ENCODE measurements around the gene FLNB. TPM values are rescaled to one million over a fixed set of nuclear protein-coding genes. Genes with fewer than 3 reads are reported as not detected.
A peak's percentile ranks its signal among the peaks of the same experiment; 100 is the strongest.

Gene FLNB
- total and polyA plus RNA-seq, 2 of the 4 experiments (the other 2 are of a cell fraction): 78.0 to 136 TPM

GRCh38 chr3:57999417-58000115 lies 8.7 kb upstream of the FLNB start:
- Histone ChIP-seq H3K79me1 (ENCODE audit: low read depth in 1 of 2, low read length in 2 of 2) (no peaks in the 10 kb centered on the region), H3K56ac (ENCODE audit: extremely low read depth, insufficient read depth, low read length) (no peak overlapping the region), H3K9ac (ENCODE audit: low read depth, low read length) (no peak overlapping the region), H2BK5ac (ENCODE audit: low read depth, low read length, poor library complexity, severe bottlenecking) (no peak overlapping the region), H3K23ac (ENCODE audit: low read depth, low read length) (no peak overlapping the region), H4K20me1 (ENCODE audit: insufficient read depth, low read length) (no peaks in the 10 kb centered on the region), H4K5ac (ENCODE audit: low read depth, low read length) (no peak overlapping the region), H3K27me3 (ENCODE audit: control insufficient read depth, insufficient read depth, low read length) (no peaks in the 10 kb centered on the region), H2BK15ac (ENCODE audit: low read depth, low read length) (0 out of 3 replicates have a peak overlapping the region, but pooled peaks have one; percentile 16), H4K91ac (ENCODE audit: insufficient read depth, low read depth, low read length) (no peak overlapping the region), H2AK9ac (replicated peaks; ENCODE audit: low read depth, low read length, poor library complexity) (no peak overlapping the region), H3K4me2 (ENCODE audit: low read depth, low read length) (no peak overlapping the region), H4K8ac (ENCODE audit: low read depth in 2 of 2, low read length in 2 of 2) (no peak overlapping the region), H2AFZ (replicated peaks; ENCODE audit: low read length, poor library complexity) (no peak overlapping the region), H3K4me1 (ENCODE audit: control insufficient read depth, insufficient read depth, low read length) (peaks cover 4% of the 10 kb centered on the region), H3K9me3 (ENCODE audit: control insufficient read depth, insufficient read depth, low read length) (no peaks in the 10 kb centered on the region), H3K36me3 (ENCODE audit: control insufficient read depth, insufficient read depth, low read length) (no peaks in the 10 kb centered on the region), H3K4ac (ENCODE audit: low read depth, low read length) (no peak overlapping the region), H3K14ac (replicated peaks; ENCODE audit: low read depth, low read length) (no peak overlapping the region), H2AK5ac (ENCODE audit: low read depth, low read length) (peak overlapping the region; percentile 69; the same call in 1 of the 2 replicates), H3K27ac (ENCODE audit: insufficient read depth, low read length) (no peak overlapping the region), H3K9me1 (ENCODE audit: insufficient read depth, low read length) (peaks cover 8% of the 10 kb centered on the region; the same call in 1 of the 2 replicates), H2BK20ac (ENCODE audit: low read depth, low read length) (peak overlapping the region; percentile 56; the same call in 1 of the 2 replicates), H3K18ac (ENCODE audit: low read depth, low read length) (no peak overlapping the region), H3K4me3 (ENCODE audit: insufficient read depth, low read depth, low read length) (no peak overlapping the region), H2BK120ac (ENCODE audit: low read depth, low read length) (0 out of 2 replicates have a peak overlapping the region, but pooled peaks have one; percentile 52)
- in situ Hi-C loops (cut with MboI; ENCODE audit: low sequenced_read_pairs) (loop anchor here (10.0 kb wide), 1 partner anchor 305 kb away; the partner anchor contains the start of genes HTD2 and RPP14), intact Hi-C loops (cut with micrococcal nuclease) (no loop called here), dilution Hi-C loops (cut with HindIII; ENCODE audit: low sequenced_read_pairs, unreplicated experiment) (no loop called here)
- CTCF ChIA-PET: interaction anchor here (1.4 kb wide), 1 partner anchor 8 kb away, joined by 3 read pairs; no protein-coding TSS in a partner anchor
- TF ChIP-seq RFX5 (IDR thresholded peaks at IDR 0.05; ENCODE audit: low read depth, low read length) (no peak), FOS (IDR thresholded peaks at IDR 0.05; ENCODE audit: low read depth, low read length) (no peak), BHLHE40 (IDR thresholded peaks at IDR 0.05; ENCODE audit: low read depth, low read length) (no peak), SMC3 (IDR thresholded peaks at IDR 0.05; ENCODE audit: low read depth, low read length) (no peak), RAD21 (IDR thresholded peaks at IDR 0.05; ENCODE audit: low read length) (no peak), NFE2L2 (IDR thresholded peaks at IDR 0.05; ENCODE audit: low read depth, low read length) (no peak), POLR2A (IDR thresholded peaks at IDR 0.05; ENCODE audit: low read depth, low read length) (no peak), CEBPB (IDR thresholded peaks at IDR 0.05; ENCODE audit: low read depth, low read length) (no peak), ELK1 (IDR thresholded peaks at IDR 0.05; ENCODE audit: borderline replicate concordance, low read depth, low read length) (no peak)
- DNase-seq (no peak), ATAC-seq (ENCODE audit: low read depth) (no peak)
- POLR2A ChIA-PET (ENCODE audit: unreplicated experiment): no interaction called here
- BruUV-seq (replicated peaks): no TSS peak
- no CpG with 5 or more reads among the region's 11 CpGs for WGBS, 2 experiments (ENCODE audit: extremely low coverage in 2 of 2, insufficient read length in 1 of 2)
